Lung (tissue), 12 donors: ENCODE results near the gene ABCA4. TPM values are rescaled to one million over a fixed set of nuclear protein-coding genes. Genes with fewer than 3 reads are reported as not detected.

Source experiments
- ATAC-seq: fragments of 200-7000 bp; cut with Tn5 transposase; one replicate; pipeline ENCODE4 v1.9.1; 2020; ENCODE audit warnings: moderate number of reproducible peaks; ENCODE audit not compliant: insufficient read depth, low FRiP score
- DNase-seq, 3 donors: peaks; one replicate each; pipeline ENCODE4 v3.0.0-alpha.2; 2013 to 2017
- H3K27ac ChIP-seq, 2 donors: one replicate each; pipeline ENCODE4 v1.5.1; 2013; ENCODE audit warnings: mild to moderate bottlenecking in 2 of 2, moderate library complexity in 2 of 2, control low read depth in 1 of 2, inconsistent platforms in 1 of 2, low read depth in 1 of 2, low read length in 1 of 2
- H3K27me3 ChIP-seq, 3 donors: one replicate each; pipeline ENCODE4 v1.5.1; 2013; ENCODE audit warnings: low read length in 2 of 3; ENCODE audit not compliant: control insufficient read depth in 3 of 3, insufficient read depth in 3 of 3
- H3K36me3 ChIP-seq, 4 donors: one replicate each; pipeline ENCODE4 v1.5.1; 2013; ENCODE audit warnings: low read length in 4 of 4, mild to moderate bottlenecking in 1 of 4, moderate library complexity in 1 of 4; ENCODE audit not compliant: control insufficient read depth in 4 of 4, insufficient read depth in 4 of 4
- H3K4me1 ChIP-seq, 5 donors: one replicate each; pipeline ENCODE4 v1.5.1; 2013; ENCODE audit warnings: low read length in 5 of 5, mild to moderate bottlenecking in 2 of 5, moderate library complexity in 1 of 5; ENCODE audit not compliant: control insufficient read depth in 5 of 5, insufficient read depth in 5 of 5
- H3K4me3 ChIP-seq: one replicate; pipeline ENCODE4 v1.5.1; 2013; ENCODE audit warnings: mild to moderate bottlenecking, control low read depth, moderate library complexity
- H3K9ac ChIP-seq, 2 donors: one replicate each; pipeline ENCODE4 v1.5.1; 2013; ENCODE audit warnings: low read length in 2 of 2, control low read depth in 1 of 2; ENCODE audit not compliant: insufficient read depth in 1 of 2
- H3K9me3 ChIP-seq, 4 donors: one replicate each; pipeline ENCODE4 v1.5.1; 2013; ENCODE audit warnings: low read length in 3 of 4, mild to moderate bottlenecking in 1 of 4, moderate library complexity in 1 of 4; ENCODE audit not compliant: control insufficient read depth in 4 of 4, insufficient read depth in 3 of 4
- WGBS, 2 donors: extraction: QIAGEN DNeasy Blood & Tissue Kit; methylation state at CpG; one replicate each; pipeline ENCODE4 v1.1.7; 2013; 5-methylcytosine and 5-hydroxymethylcytosine counted together
- polyA plus RNA-seq, 2 donors: library from polyadenylated mRNA; stranded (reverse); fragments of 200-250 nt; gene quantifications; one replicate each; pipeline ENCODE4 v1.2.1, GENCODE V29; 2013
- total RNA-seq, 2 donors: library from RNA; depleted of rRNA in 1 of 2; stranded (reverse); fragments of >200 nt in 1 of 2; gene quantifications; one replicate each; pipeline ENCODE4 v1.2.1, GENCODE V29; 2014 to 2021
- TF ChIP-seq, protein P1 (sequence below): IDR thresholded peaks from 2 replicates; pipeline ENCODE4 v1.5.1; 2012; ENCODE audit warnings: mild to moderate bottlenecking; ENCODE audit errors: control extremely low read depth, extremely low read depth
- donor health status: control.
- donor health status: control.
- donor health status: Bipolar disorder and iron deficiency.
- donor health status: healthy.
- donor health status: DM: yes; HTN: yes; CAD: no.

Gene ABCA4
- total and polyA plus RNA-seq, 4 donors = 0.21 to 1.0 (median 0.67) TPM

DNA sequence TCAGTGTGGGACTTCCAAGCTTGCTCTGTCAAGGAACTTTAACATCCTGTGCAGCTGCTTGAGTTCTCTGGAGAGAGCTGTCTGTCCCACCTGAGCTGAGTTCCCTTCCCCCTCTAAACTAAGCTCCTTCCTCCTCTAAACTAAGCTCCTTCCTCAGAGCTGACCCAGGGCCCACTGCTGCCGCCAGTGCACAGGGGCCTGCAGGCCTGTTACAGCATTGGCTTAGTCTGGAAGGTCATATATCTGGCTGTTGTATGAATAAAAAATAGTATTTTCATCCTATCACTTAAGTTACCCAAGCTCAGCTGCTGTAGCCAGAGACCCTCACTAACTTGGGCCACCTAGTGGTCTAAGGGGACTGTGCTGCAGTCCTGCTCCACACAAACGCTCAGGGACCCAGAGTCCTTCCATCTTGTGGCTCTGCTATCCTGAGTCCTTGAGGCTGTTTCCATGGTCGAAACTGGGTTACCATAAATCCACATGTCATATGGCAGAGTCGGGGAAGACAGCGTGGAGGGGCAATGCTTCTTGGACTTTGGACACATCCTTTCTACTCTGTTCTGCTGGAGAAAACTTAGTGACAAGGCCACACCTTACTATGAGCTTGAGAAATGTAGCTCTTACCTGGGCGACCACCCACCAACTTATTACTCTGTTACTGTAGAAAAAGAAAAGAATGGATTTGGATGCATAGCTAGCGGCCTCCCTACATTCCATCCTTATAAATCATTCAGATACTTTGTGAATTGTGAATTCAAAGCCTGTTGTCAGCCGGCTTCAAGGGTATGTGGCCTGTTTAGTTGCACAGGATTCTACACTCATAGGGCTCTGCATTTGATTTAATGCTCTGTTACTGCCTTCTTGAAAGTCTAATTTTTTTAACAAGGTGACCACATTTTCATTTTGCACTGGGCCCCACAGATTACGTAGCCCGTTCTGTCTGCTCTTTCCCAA, 140.4 kb downstream of the ABCA4 start:
- Histone ChIP-seq H3K9ac (no peak overlapping the region), H3K4me3 (no peak overlapping the region), H3K27ac (no peak overlapping the region), H3K36me3 (no peaks in the 10 kb centered on the region), H3K4me1 (no peaks in the 10 kb centered on the region), H3K9me3 (no peaks in the 10 kb centered on the region), H3K27me3 (no peaks in the 10 kb centered on the region)
- TF ChIP-seq, protein P1, sequence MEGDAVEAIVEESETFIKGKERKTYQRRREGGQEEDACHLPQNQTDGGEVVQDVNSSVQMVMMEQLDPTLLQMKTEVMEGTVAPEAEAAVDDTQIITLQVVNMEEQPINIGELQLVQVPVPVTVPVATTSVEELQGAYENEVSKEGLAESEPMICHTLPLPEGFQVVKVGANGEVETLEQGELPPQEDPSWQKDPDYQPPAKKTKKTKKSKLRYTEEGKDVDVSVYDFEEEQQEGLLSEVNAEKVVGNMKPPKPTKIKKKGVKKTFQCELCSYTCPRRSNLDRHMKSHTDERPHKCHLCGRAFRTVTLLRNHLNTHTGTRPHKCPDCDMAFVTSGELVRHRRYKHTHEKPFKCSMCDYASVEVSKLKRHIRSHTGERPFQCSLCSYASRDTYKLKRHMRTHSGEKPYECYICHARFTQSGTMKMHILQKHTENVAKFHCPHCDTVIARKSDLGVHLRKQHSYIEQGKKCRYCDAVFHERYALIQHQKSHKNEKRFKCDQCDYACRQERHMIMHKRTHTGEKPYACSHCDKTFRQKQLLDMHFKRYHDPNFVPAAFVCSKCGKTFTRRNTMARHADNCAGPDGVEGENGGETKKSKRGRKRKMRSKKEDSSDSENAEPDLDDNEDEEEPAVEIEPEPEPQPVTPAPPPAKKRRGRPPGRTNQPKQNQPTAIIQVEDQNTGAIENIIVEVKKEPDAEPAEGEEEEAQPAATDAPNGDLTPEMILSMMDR = no peak
- no peak for ATAC-seq
- peak; percentile 6 to 35 (median 18) for DNase-seq
- WGBS, 2 donors = 94 to 95% methylated on average over 10 of the region's 10 CpGs

GRCh38 chr1:93979718-93980319, 141.1 kb downstream of the ABCA4 start:
- peak; percentile 57 to 84 (median 72) for DNase-seq
- Histone ChIP-seq H3K27ac (peak overlapping the region in 1 of 2 donors; percentile 42), H3K4me1 (no peaks in the 10 kb centered on the region), H3K36me3 (no peaks in the 10 kb centered on the region), H3K9ac (no peak overlapping the region), H3K9me3 (no peaks in the 10 kb centered on the region), H3K4me3 (no peak overlapping the region), H3K27me3 (no peaks in the 10 kb centered on the region)
- TF ChIP-seq, protein P1 = no peak
- 55 to 81% methylated on average over 4 of the region's 4 CpGs for WGBS, 2 donors
- ATAC-seq = no peak

DNA sequence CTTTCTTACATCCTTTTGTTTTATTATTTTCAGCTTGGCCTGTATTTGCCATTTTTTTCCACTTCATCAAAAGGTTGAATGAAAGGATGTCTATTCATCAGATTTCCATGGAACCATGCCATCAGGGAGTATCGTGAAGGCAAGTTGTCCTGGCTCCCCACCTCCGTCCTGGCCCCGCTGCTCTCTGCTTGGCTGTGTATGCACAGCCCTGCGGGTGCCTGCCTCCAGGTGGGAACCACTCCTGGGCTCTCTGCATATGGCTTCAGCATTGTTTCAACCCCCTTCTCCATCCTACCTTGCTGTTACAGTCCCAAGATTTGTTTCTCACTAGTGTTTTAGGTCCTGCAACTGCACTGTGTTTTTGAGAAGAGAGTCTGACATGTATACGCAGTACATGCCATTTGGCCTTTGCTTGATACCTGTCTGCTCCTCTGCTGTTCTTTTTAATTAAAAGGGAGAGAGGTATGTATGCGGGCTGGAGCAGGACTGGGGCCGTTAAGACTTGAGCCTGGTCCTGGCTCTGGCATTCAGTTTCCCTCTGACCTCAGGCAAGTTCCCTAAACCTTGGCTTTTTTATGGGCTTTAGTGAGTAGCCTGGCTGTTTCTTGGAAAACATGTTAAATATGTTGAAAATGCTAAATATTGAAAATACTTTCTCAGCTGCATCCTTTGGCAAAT, 141.8 kb downstream of the ABCA4 start:
- no peaks in the 10 kb centered on the region for H3K9me3 ChIP-seq
- DNase-seq = no peak
- H3K4me1 ChIP-seq = no peaks in the 10 kb centered on the region
- TF ChIP-seq, protein P1 = no peak
- H3K27me3 ChIP-seq = no peaks in the 10 kb centered on the region
- no peak overlapping the region for H3K9ac ChIP-seq
- H3K27ac ChIP-seq = no peak overlapping the region
- ATAC-seq = no peak
- no peaks in the 10 kb centered on the region for H3K36me3 ChIP-seq
- 81 to 85% methylated on average over 7 of the region's 7 CpGs for WGBS, 2 donors
- no peak overlapping the region for H3K4me3 ChIP-seq
